ENCODE measurements around the gene NPAS3.
"Not testable (repeated sequence)": the region's sequence is repeated elsewhere in the genome, so short reads cannot be mapped to it uniquely, and the experiment has no call there.

NPAS3 gene

GRCh38 chr14:33088274-33088673, 149.6 kb downstream of the NPAS3 start:
- not testable (repeated sequence) for DNase-seq

- DNase-seq = no peak
Measured at GRCh38 chr14:33098016-33098415, 159.3 kb downstream of the NPAS3 start.

GRCh38 chr14:33103489-33103888, 164.8 kb downstream of the NPAS3 start:
- no peak for DNase-seq

DNA sequence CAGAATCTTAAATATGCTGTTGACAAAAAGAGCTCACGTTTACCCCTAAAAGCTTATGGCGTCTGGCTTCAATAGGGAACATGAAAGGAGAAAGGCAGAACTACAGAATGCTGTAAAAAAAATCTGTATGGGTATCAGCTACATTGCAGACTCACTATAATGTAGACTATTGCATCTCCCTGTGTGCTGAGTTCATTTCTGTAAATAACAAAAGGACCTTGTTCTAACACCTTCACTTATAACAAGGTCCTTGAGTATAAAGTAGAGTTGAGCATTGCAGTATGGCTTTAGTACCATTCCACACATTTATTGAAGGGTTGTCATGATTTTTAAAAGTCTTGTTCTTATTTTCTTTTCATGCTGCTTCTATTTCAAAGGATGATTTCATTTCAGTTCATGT, 165.3 kb downstream of the NPAS3 start:
- DNase-seq = no peak

GRCh38 chr14:33110737-33111443, 172.2 kb downstream of the NPAS3 start:
- DNase-seq = no peak

DNA sequence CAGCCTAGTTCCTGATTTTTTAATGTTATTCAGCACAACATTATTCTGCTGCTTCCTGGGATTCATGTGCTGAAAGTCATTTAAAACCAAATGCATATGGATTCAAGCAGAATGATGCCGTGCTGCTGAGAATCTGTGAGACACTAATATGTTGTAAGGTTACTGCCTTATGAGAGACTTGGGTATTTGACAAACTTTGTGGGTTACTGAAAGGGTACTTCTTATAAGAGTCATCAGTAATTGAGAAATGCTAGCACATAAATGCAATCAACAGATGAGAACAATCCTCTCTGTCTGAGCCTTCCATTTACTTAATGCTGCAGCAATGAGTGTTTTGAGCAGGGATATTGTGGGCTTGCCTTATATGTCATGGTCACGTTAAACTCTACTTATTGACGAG, 175.7 kb downstream of the NPAS3 start:
- DNase-seq = no peak

DNA sequence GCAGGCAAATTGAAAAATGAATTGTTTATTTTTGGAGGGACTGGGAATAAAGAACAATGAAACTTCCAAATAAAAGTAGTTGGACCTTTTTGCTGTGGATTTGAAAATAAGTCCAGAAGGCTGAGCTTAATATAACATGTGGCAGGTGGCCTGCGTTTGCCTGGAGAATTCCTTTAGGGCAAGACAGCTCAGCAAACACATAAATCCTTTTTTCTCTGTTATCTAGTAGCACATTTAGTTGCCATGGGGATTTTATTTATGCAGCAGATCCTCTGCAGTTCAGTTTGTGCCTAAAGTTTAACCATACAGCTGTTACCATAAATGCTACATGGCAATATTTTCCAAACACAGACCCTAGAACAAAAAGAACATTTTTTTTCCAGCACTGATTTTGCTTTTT, 180.0 kb downstream of the NPAS3 start:
- DNase-seq = no peak

- no peak for DNase-seq
Measured at GRCh38 chr14:33120341-33120740, 181.7 kb downstream of the NPAS3 start.

DNA sequence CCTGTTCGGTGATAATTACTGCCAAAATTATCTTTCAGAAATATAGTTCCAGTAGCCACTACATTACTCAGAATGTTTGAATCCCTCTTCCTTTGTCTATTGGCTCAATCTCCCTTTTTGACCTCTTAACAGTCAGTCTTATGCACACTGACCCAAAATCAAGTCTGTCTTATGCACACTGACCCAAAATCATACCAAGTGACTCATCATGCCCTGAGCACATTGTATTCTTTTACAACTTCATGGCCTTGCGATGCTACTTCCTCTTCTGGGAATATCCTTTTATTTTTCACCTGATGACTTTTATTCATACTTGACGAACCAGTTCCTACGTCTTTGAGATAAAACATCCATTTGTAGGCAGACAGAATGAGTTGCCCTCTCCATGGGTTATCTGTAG, 182.3 kb downstream of the NPAS3 start:
- no peak for DNase-seq

- DNase-seq = no peak
Measured at GRCh38 chr14:33123281-33123680, 184.6 kb downstream of the NPAS3 start.

DNA sequence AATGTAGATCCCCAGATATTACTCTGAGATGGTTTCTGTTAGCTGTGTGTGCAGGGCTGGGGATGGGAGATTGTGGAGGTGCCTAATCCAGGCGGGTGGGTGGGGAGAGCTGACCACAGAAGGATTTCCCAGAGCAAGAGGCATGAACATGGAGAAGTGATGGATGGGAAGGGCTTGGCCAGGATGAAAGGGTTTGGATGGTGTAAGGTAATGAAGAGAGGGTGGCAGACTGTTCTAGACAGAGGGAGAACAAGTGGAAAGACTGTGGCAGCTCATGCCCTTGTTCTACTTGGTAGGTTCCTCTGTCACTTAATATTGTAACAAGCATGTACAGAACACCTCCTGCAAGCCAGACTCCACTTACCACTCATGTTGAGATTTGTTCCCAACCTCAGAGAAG, 187.8 kb downstream of the NPAS3 start:
- DNase-seq = no peak

- DNase-seq = no peak
Measured at GRCh38 chr14:33127531-33127930, 188.9 kb downstream of the NPAS3 start.

- no peak for DNase-seq
Measured at GRCh38 chr14:33131801-33132200, 193.1 kb downstream of the NPAS3 start.

DNA sequence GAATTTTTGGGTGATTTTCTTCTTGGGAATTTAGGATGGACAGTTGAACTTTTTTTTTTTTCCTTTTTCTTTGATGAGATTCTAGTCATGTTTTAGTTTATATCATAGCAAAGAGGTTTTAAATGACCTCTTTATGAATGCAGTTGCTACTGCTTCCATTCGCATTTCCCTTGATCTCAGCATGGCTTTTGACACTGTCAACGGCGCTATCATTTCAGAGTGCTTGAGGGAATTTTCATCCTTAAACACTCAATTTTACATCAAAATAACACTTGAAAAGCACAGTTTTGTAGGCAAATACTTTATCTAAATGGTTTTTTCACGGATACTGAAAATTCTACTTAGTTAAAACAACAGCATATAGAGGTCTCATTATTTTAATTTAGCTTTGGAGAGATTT, 195.5 kb downstream of the NPAS3 start:
- no peak for DNase-seq

DNA sequence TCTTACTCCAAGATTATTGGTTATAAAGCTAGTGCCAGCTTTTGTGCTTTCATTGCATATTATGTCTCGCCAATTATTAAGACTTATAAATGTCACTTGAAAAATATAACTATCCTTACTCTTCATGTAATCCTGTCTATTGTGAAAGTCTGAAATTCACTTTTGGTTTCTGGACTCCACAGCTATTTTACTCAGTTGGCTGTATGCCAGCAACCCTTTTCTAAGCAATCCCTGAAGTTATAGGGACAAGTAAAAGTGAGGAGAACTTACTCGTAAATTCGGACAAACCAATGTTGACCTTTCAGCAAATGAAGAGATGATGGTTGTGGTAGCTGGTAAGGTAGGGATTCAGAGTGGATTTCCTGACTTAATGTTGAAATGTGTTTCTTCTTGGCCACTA, 196.3 kb downstream of the NPAS3 start:
- DNase-seq = no peak

DNA sequence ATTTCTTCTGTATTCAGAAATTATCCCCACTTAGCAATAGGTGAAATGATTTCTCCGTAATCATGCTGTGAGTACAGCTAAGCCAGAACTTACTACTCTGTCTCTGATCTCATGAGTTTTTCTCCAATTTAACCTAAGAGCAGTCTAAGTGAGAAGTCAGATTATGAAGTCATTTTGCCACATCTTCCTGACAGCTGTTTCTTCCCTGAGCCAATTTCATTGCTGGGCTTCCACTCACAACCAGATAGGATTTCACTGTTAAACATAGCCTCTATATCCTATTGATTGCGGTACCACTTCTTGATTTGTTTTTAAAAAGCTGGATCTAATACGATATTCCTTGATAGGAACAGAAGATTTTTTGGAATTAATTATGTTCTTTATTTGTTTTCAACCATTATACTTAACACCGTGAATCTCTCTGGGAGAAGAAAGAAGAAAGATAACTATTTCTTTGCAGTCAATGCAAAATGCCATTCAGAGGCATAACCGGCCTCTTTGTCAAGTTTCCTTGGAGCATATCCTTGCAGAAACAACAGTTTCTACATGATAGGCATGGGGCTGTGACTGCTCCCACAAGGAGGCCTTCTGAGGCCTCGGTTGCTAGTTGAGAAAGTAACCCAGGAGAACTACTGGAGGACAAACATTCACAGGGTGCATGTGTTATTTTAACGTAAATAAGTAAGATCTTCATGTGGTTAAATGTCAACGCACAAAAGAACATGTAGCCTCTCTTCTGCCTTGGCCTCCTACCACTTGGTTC, 212.2 kb downstream of the NPAS3 start:
- no peak for DNase-seq

GRCh38 chr14:33163109-33163508, 224.4 kb downstream of the NPAS3 start:
- DNase-seq = no peak

DNA sequence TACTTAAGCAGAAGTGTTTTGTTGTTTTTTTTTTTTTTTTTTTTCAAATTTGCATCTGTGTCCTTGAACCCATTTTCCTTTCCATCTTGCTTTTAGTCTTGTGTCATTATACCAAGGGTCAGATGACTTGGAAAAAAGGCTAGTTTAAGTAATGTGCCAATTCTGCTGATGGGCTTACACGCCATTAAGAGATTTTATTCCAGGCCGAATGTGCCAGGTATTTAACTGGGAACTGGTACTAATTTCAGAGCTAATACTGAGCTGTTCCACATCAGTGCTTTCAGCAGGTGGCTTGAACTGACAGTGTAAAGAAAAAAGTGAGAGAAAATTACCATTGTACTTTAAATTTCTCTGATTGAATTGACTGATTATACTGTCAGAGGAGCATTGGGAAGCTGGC, 224.9 kb downstream of the NPAS3 start:
- DNase-seq = no peak

DNA sequence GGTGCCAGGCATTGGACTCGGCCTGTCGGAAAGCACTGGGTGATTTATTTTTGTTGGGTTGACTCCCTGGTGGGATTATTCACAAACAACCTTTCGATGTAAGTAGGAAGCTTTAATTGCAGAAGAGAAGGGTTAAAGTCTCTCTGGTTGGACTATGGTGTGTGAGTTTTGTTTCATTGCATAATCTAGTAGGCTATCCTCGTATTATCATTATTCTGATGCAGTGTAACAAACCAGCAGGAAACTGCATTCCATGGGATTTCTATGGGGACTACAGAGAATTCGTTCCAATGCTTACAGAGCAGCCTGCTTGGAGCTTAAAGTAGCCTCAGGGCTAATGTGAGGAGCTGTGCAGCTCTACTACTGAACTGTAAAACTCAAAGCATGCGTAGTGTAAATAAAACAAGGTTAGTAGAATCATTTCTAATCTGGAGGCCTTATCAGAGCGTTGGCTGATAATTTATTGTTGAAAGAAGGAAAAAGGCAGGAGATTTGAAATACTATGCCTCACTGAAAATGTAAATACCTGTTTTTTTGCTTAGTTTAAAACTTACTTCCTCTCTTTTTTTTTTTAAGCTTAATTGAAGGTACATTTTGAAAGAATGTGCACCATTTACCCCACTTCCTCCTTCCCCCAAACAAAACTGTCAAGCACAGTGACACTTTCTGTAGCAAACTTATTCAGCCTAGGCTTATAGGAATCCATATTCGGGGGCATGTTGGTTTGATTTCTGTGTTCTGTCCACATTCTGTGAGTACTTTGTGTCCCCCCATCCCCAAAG, 226.7 kb downstream of the NPAS3 start:
- no peak for DNase-seq

DNA sequence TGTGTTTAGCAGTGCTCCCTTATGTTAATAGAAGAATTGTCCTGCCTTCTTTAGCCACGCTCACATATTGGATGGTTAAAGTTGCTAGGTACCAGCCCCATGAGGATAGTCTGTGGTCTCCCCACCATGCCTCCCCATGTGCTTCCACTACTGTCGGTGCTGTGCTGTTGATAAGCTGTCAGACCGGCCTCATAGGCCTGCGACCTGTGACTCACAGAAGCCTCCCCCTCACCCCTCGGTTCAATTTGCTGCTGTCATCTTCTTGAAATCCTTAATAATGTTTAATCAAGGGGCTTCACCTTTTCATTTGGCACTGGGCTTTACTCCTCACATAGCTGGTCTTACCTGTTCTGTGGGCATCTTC, 227.2 kb downstream of the NPAS3 start:
- no peak for DNase-seq

DNA sequence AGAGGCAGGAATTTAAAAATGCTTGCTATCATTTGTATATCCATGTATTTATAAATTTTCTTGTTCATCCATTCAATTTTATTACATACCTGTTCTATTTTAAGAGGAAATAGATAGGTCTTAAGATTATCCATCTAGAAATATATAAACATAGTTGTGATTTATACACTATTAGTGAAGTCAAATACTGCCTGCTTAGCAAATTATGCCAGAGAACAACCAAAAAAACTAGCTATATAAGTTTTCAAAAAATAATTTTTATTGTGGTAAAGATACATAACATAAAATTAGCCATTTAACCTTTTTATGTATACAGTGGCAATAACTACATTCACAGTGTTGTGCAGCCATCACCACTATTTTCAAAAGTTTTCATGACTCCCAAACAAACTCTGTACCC, 237.3 kb downstream of the NPAS3 start:
- DNase-seq = no peak

GRCh38 chr14:33184587-33184986, 245.9 kb downstream of the NPAS3 start:
- no peak for DNase-seq

GRCh38 chr14:33186656-33187055, 248.0 kb downstream of the NPAS3 start:
- DNase-seq = no peak

DNA sequence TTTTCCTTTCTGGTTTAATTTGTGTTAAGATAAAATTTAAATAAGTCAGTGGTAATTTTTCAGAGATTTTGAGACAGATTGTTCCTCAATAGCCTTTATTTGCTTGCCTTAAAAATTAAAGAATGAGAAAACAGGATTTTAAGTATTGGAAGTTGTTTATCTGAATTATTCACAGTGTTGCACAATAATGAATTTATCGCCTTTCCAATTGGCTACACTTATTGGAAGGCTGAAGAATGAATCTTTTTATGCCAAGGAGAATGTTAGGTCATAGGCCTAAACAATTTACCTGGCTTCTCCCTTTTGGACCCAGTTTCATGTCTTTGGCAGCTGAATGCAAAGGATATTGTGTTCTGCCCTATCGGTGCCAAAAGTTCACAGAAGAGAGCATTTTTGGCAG, 250.2 kb downstream of the NPAS3 start:
- DNase-seq = no peak

Data from suppressor macrophage treated with lipopolysaccharide for 4 hours (primary cell).